GM12878 (cell line): ENCODE measurements around the gene NOD2. TPM values are rescaled to one million over a fixed set of nuclear protein-coding genes. Genes with fewer than 3 reads are reported as not detected.

Experiments
- ATAC-seq: fragments of 200-7000 bp; cut with Tn5 transposase; 3 replicates; pipeline ENCODE4 v1.9.1; 2020; ENCODE audit warnings: mild to moderate bottlenecking, moderate library complexity
- BruUV-seq: library from RNA; stranded (reverse); fragments of 400-500 nt; replicated peaks from 2 replicates; lab custom pipeline; 2021; lab: Mats Ljungman, UMichigan
- CTCF ChIA-PET: fragments of 300-600 bp; sonication (Branson Sonifier 250); formaldehyde crosslinking; extraction: SDS; loops from one replicate; lab custom pipeline; 2021; ENCODE audit warnings: inconsistent platforms; lab: Yijun Ruan, JAX
- POLR2A ChIA-PET: fragments of 350-600 bp; formaldehyde crosslinking; extraction: SDS; loops from one replicate; lab custom pipeline; 2021; ENCODE audit warnings: inconsistent platforms; lab: Charles Lee
- RAD21 ChIA-PET: fragments of 300-600 bp; sonication (Branson Sonifier 250); formaldehyde crosslinking; loops from one replicate; lab custom pipeline; 2023; ENCODE audit warnings: antibody characterized with exemption; ENCODE audit not compliant: unreplicated experiment; lab: Charles Lee
- SMC1A ChIA-PET: fragments of 300-600 bp; sonication (Branson Sonifier 250); formaldehyde crosslinking; loops from one replicate; lab custom pipeline; 2023; ENCODE audit not compliant: unreplicated experiment, uncharacterized antibody; lab: Charles Lee
- DNase-seq: peaks from one replicate; pipeline ENCODE4 v3.0.0-alpha.2; 2011; ENCODE audit warnings: low read depth, low spot score
- FAIRE-seq: peaks from 3 replicates; lab custom pipeline; 2011; peaks lifted over from hg19 to GRCh38; lab: Jason Lieb, UNC
- H2AFZ ChIP-seq: 2 replicates; pipeline ENCODE4 v1.6.0; 2011; ENCODE audit warnings: low read depth, low read length, control low read depth; ENCODE audit not compliant: control insufficient read depth
- H3K27ac ChIP-seq: 2 replicates; pipeline ENCODE4 v1.5.1; 2011; ENCODE audit warnings: control low read depth; ENCODE audit not compliant: control insufficient read depth, insufficient read depth
- H3K27me3 ChIP-seq, 2 experiments: replicated peaks in 1 of 2; 2 replicates each; pipeline versions ENCODE4 v1.6.0 to v1.6.1; 2011; ENCODE audit warnings: low read length in 1 of 2; ENCODE audit not compliant: control insufficient read depth in 2 of 2, insufficient read depth in 2 of 2
- H3K36me3 ChIP-seq, 2 experiments: 2 replicates each; pipeline ENCODE4 v1.5.1; 2011; ENCODE audit warnings: low read length in 1 of 2; ENCODE audit not compliant: control insufficient read depth in 2 of 2, insufficient read depth in 2 of 2
- H3K4me1 ChIP-seq: 2 replicates; pipeline ENCODE4 v1.6.1; 2011; ENCODE audit warnings: mild to moderate bottlenecking, low read length, moderate library complexity, mixed read lengths; ENCODE audit not compliant: control insufficient read depth, insufficient read depth
- H3K4me2 ChIP-seq: 2 replicates; pipeline ENCODE4 v1.6.0; 2011; ENCODE audit warnings: control low read depth; ENCODE audit not compliant: control insufficient read depth, insufficient read depth
- H3K4me3 ChIP-seq: fragments of 200-600 bp; sonication (generic); 2 replicates; pipeline ENCODE4 v1.5.1; 2016
- H3K79me2 ChIP-seq: 2 replicates; pipeline ENCODE4 v1.6.0; 2011; ENCODE audit warnings: low read length; ENCODE audit not compliant: control insufficient read depth, insufficient read depth
- H3K9ac ChIP-seq: 2 replicates; pipeline ENCODE4 v1.8.0; 2011; ENCODE audit warnings: low read length, control low read depth, mixed read lengths; ENCODE audit not compliant: control insufficient read depth, insufficient read depth
- H3K9me3 ChIP-seq: replicated peaks from 3 replicates; pipeline ENCODE4 v1.5.1; 2011; ENCODE audit warnings: mild to moderate bottlenecking, low read length; ENCODE audit not compliant: control insufficient read depth, insufficient read depth
- H4K20me1 ChIP-seq: 2 replicates; pipeline ENCODE4 v1.6.0; 2011; ENCODE audit not compliant: control insufficient read depth, insufficient read depth
- BCL11A ChIP-seq: IDR thresholded peaks from 2 replicates; pipeline ENCODE4 v1.6.1; 2011; ENCODE audit warnings: low read depth, low read length
- CTCF ChIP-seq, 3 experiments: IDR thresholded peaks in 2 of 3; conservative IDR thresholded peaks in 1 of 3; 2 replicates each; pipeline ENCODE4 v1.5.1; 2011; ENCODE audit warnings: low read depth in 3 of 3, low read length in 3 of 3, mild to moderate bottlenecking in 3 of 3, control low read depth in 2 of 3, moderate library complexity in 2 of 3, inconsistent platforms in 1 of 3, mixed read lengths in 1 of 3; ENCODE audit not compliant: control insufficient read depth in 2 of 3, insufficient read depth in 1 of 3; ENCODE audit errors: extremely low read depth in 1 of 3
- ESRRA ChIP-seq: IDR thresholded peaks from 2 replicates; pipeline ENCODE4 v1.6.1; 2012; ENCODE audit warnings: mild to moderate bottlenecking, low read length, improper control_type of control experiment
- HCFC1 ChIP-seq: fragments of 150-350 bp; IDR thresholded peaks from 2 replicates; pipeline ENCODE4 v1.6.1; 2014; ENCODE audit warnings: low read length
- IKZF1 ChIP-seq: fragments of 450-650 bp; conservative IDR thresholded peaks from 2 replicates; pipeline ENCODE4 v1.6.1; 2017; ENCODE audit warnings: antibody characterized with exemption, mild to moderate bottlenecking
- MLLT1 ChIP-seq: fragments of 450-650 bp; IDR thresholded peaks from 2 replicates; pipeline ENCODE4 v1.6.1; 2016; ENCODE audit warnings: mild to moderate bottlenecking
- RUNX3 ChIP-seq: IDR thresholded peaks from 2 replicates; pipeline ENCODE4 v1.6.1; 2012; ENCODE audit warnings: low read length, inconsistent platforms
- SRF ChIP-seq, 2 experiments: IDR thresholded peaks; 2 replicates each; pipeline ENCODE4 v1.6.1; 2011; ENCODE audit warnings: low read depth in 2 of 2, low read length in 2 of 2, mild to moderate bottlenecking in 1 of 2, moderate library complexity in 1 of 2
- TBL1XR1 ChIP-seq: IDR thresholded peaks from 2 replicates; pipeline ENCODE4 v1.6.1; 2012; ENCODE audit warnings: low read depth, low read length, improper control_type of control experiment
- WGBS: methylation state at CpG from one replicate; pipeline ENCODE4 v1.1.6; 2016; ENCODE audit warnings: low lambda C conversion rate; ENCODE audit not compliant: insufficient replicate concordance, insufficient coverage; ENCODE audit errors: missing lambda C conversion rate; 5-methylcytosine and 5-hydroxymethylcytosine counted together
- in situ Hi-C: fragments of 300-500 bp; cut with MboI; formaldehyde crosslinking; loops from 9 replicates; pipeline ENCODE4 v1.14.3; 2018; ENCODE audit warnings: mixed read lengths
- intact Hi-C: fragments of 100-400 bp; cut with micrococcal nuclease; formaldehyde crosslinking; loops from one replicate; pipeline ENCODE4 v1.14.2; 2022; ENCODE audit not compliant: unreplicated experiment
- polyA plus RNA-seq, 11 experiments: library from polyadenylated mRNA; depleted of rRNA in 4 of 11; unstranded in 6 of 11; stranded (reverse) in 5 of 11; fragments of >200 nt; fragmentation: Nextera tagmentation in 4 of 11; fragmentation: Illumina TruSeq in 1 of 11; extraction: Ambion mirVana in 4 of 11; extraction: Trizol in 1 of 11; gene quantifications; 1 replicate in 1 of 11; 2 replicates in 10 of 11; pipeline versions ENCODE4 v1.2.1 to v1.2.3, GENCODE V29; 2011 to 2016; ENCODE audit warnings: inconsistent platforms in 2 of 11, missing spikeins in 2 of 11, low read depth in 1 of 11
- total RNA-seq, 4 experiments: library from RNA; depleted of rRNA in 3 of 4; stranded (reverse); fragments of >200 nt in 3 of 4; fragmentation: Illumina TruSeq in 1 of 4; extraction: Trizol in 1 of 4; gene quantifications; 2 replicates each; pipeline versions ENCODE4 v1.2.1 to v1.2.3, GENCODE V29; 2013 to 2021

The NOD2 gene
- total and polyA plus RNA-seq, 10 of the 15 experiments (the other 5 are each of a cell fraction or from before 2014, with no cell fraction given): 1.0 to 18.6 (median 6.7) TPM

GRCh38 chr16:50675686-50676610 lies 17.5 kb upstream of the NOD2 start:
- intact Hi-C loops: no loop called here
- H4K20me1 ChIP-seq: no peaks in the 10 kb centered on the region
- H3K27ac ChIP-seq: no peak overlapping the region
- H2AFZ ChIP-seq: no peak overlapping the region
- TF ChIP-seq TBL1XR1 (no peak), RUNX3 (no peak), ESRRA (no peak), BCL11A (no peak), HCFC1 (no peak), MLLT1 (no peak), CTCF (IDR thresholded peaks at IDR 0.05 in 2 of 3, conservative IDR thresholded peaks at IDR 0.05 in 1 of 3; ENCODE audit: control insufficient read depth in 2 of 3, extremely low read depth in 1 of 3, insufficient read depth in 1 of 3, low read depth in 3 of 3, low read length in 3 of 3) (no peak), IKZF1 (no peak), SRF (IDR thresholded peaks at IDR 0.05; ENCODE audit: low read depth in 2 of 2, low read length in 2 of 2) (no peak)
- TF ChIP-seq, all 136 proteins: peak for 0
- RAD21 ChIA-PET: interaction anchor here (1.4 to 29.0 kb wide), 2 partner anchors 11 to 71 kb away, joined by 4 to 578 read pairs; partner anchors contain the start of gene CYLD
- POLR2A ChIA-PET: interaction anchor here (0.6 kb wide), 1 partner anchor 71 kb away, joined by 3 read pairs; no protein-coding TSS in a partner anchor
- WGBS: 98% methylated on average over 23 of the region's 23 CpGs
- no peak for ATAC-seq
- FAIRE-seq: no peak
- Histone ChIP-seq H3K36me3 (peaks cover 11 to 28% of the 10 kb centered on the region in 2 experiments), H3K9me3 (peaks cover 22% of the 10 kb centered on the region), H3K79me2 (peaks cover 33% of the 10 kb centered on the region), H3K4me3 (no peak overlapping the region), H3K4me2 (no peak overlapping the region), H3K27me3 (no peaks in the 10 kb centered on the region), H3K9ac (no peak overlapping the region), H3K4me1 (peaks cover 3% of the 10 kb centered on the region; the same call in 1 of the 2 replicates)
- CTCF ChIA-PET: interaction anchor here (1.2 to 20.9 kb wide), 4 partner anchors 9 to 125 kb away, joined by 3 to 636 read pairs (median 275); no protein-coding TSS in a partner anchor
- DNase-seq: no peak
- SMC1A ChIA-PET: interaction anchor here (0.8 to 24.8 kb wide), 5 partner anchors 10 to 129 kb away, joined by 3 to 600 read pairs (median 12); partner anchors contain the start of gene CYLD
- in situ Hi-C loops: no loop called here
- BruUV-seq: no TSS peak
